Lung (tissue), 12 donors: Measurements from ENCODE around the gene HAS3. TPM values are rescaled to one million over a fixed set of nuclear protein-coding genes. Genes with fewer than 3 reads are reported as not detected.

Experiments used
- ATAC-seq: fragments of 200-7000 bp; cut with Tn5 transposase; one replicate; pipeline ENCODE4 v1.9.1; 2020; ENCODE audit warnings: moderate number of reproducible peaks; ENCODE audit not compliant: insufficient read depth, low FRiP score
- DNase-seq, 3 donors: peaks; one replicate each; pipeline ENCODE4 v3.0.0-alpha.2; 2013 to 2017
- H3K27ac ChIP-seq, 2 donors: one replicate each; pipeline ENCODE4 v1.5.1; 2013; ENCODE audit warnings: mild to moderate bottlenecking in 2 of 2, moderate library complexity in 2 of 2, control low read depth in 1 of 2, inconsistent platforms in 1 of 2, low read depth in 1 of 2, low read length in 1 of 2
- H3K27me3 ChIP-seq, 3 donors: one replicate each; pipeline ENCODE4 v1.5.1; 2013; ENCODE audit warnings: low read length in 2 of 3; ENCODE audit not compliant: control insufficient read depth in 3 of 3, insufficient read depth in 3 of 3
- H3K36me3 ChIP-seq, 4 donors: one replicate each; pipeline ENCODE4 v1.5.1; 2013; ENCODE audit warnings: low read length in 4 of 4, mild to moderate bottlenecking in 1 of 4, moderate library complexity in 1 of 4; ENCODE audit not compliant: control insufficient read depth in 4 of 4, insufficient read depth in 4 of 4
- H3K4me1 ChIP-seq, 5 donors: one replicate each; pipeline ENCODE4 v1.5.1; 2013; ENCODE audit warnings: low read length in 5 of 5, mild to moderate bottlenecking in 2 of 5, moderate library complexity in 1 of 5; ENCODE audit not compliant: control insufficient read depth in 5 of 5, insufficient read depth in 5 of 5
- H3K4me3 ChIP-seq: one replicate; pipeline ENCODE4 v1.5.1; 2013; ENCODE audit warnings: mild to moderate bottlenecking, control low read depth, moderate library complexity
- H3K9ac ChIP-seq, 2 donors: one replicate each; pipeline ENCODE4 v1.5.1; 2013; ENCODE audit warnings: low read length in 2 of 2, control low read depth in 1 of 2; ENCODE audit not compliant: insufficient read depth in 1 of 2
- H3K9me3 ChIP-seq, 4 donors: one replicate each; pipeline ENCODE4 v1.5.1; 2013; ENCODE audit warnings: low read length in 3 of 4, mild to moderate bottlenecking in 1 of 4, moderate library complexity in 1 of 4; ENCODE audit not compliant: control insufficient read depth in 4 of 4, insufficient read depth in 3 of 4
- WGBS, 2 donors: extraction: QIAGEN DNeasy Blood & Tissue Kit; methylation state at CpG; one replicate each; pipeline ENCODE4 v1.1.7; 2013; 5-methylcytosine and 5-hydroxymethylcytosine counted together
- polyA plus RNA-seq, 2 donors: library from polyadenylated mRNA; stranded (reverse); fragments of 200-250 nt; gene quantifications; one replicate each; pipeline ENCODE4 v1.2.1, GENCODE V29; 2013
- total RNA-seq, 2 donors: library from RNA; depleted of rRNA in 1 of 2; stranded (reverse); fragments of >200 nt in 1 of 2; gene quantifications; one replicate each; pipeline ENCODE4 v1.2.1, GENCODE V29; 2014 to 2021
- TF ChIP-seq, protein P1 (sequence below): IDR thresholded peaks from 2 replicates; pipeline ENCODE4 v1.5.1; 2012; ENCODE audit warnings: mild to moderate bottlenecking; ENCODE audit errors: control extremely low read depth, extremely low read depth
- donor health status: control.
- donor health status: control.
- donor health status: Bipolar disorder and iron deficiency.
- donor health status: healthy.
- donor health status: DM: yes; HTN: yes; CAD: no.

Gene HAS3
- total and polyA plus RNA-seq, 4 donors = 5.1 to 37.5 (median 19.0) TPM

DNA sequence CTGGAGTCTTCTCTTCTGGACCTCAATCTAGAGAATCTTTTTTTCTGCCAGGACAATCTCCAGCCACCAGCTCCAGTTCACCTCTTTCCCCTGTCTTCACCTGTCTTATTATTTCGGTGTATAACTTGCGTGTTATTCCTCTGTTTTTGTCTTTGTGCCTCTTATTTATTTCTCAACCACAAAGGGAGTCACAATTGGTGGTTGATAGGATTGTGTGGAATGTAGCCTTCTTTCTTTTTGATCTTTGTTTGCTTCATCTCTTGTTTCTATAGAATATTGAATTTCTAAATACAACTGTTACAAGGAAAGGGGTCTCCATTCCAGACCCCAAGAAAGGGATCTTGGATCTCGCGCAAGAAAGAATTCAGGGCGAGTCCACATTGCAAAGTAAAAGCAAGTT is 35.9 kb upstream of the HAS3 start:
- no peak for ATAC-seq
- TF ChIP-seq, protein P1, sequence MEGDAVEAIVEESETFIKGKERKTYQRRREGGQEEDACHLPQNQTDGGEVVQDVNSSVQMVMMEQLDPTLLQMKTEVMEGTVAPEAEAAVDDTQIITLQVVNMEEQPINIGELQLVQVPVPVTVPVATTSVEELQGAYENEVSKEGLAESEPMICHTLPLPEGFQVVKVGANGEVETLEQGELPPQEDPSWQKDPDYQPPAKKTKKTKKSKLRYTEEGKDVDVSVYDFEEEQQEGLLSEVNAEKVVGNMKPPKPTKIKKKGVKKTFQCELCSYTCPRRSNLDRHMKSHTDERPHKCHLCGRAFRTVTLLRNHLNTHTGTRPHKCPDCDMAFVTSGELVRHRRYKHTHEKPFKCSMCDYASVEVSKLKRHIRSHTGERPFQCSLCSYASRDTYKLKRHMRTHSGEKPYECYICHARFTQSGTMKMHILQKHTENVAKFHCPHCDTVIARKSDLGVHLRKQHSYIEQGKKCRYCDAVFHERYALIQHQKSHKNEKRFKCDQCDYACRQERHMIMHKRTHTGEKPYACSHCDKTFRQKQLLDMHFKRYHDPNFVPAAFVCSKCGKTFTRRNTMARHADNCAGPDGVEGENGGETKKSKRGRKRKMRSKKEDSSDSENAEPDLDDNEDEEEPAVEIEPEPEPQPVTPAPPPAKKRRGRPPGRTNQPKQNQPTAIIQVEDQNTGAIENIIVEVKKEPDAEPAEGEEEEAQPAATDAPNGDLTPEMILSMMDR = no peak
- no peaks in the 10 kb centered on the region for H3K27me3 ChIP-seq
- peaks cover 0 to 28% (median 9%) of the 10 kb centered on the region in 5 donors for H3K4me1 ChIP-seq
- H3K4me3 ChIP-seq = no peak overlapping the region
- H3K9ac ChIP-seq = no peak overlapping the region
- H3K27ac ChIP-seq = no peak overlapping the region
- no peak for DNase-seq
- H3K9me3 ChIP-seq = no peaks in the 10 kb centered on the region
- 96% methylated on average over 5 of the region's 5 CpGs for WGBS, 2 donors
- H3K36me3 ChIP-seq = peaks cover 0 to 1% (median 0%) of the 10 kb centered on the region in 4 donors

DNA sequence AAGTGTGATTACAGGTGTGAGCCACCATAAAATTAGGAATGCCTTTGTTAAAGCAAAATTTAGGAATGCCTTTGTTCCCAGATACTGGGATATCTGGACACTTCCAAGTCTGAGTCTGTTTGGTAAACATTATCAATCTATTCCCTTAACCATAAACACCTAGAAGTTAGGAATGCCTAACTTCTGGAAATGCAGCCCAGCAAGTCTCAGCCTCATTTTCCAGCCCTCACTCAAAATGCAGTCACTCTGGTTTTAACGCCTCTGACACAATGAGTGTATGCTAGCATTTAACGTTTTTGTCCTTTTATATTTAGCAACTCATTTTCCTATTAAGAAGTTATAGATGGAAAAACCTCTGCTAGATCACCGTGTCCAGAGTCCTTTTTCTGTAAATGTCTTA is 34.4 kb upstream of the HAS3 start:
- H3K9me3 ChIP-seq = no peaks in the 10 kb centered on the region
- no peak for ATAC-seq
- WGBS, 2 donors = 70 to 90% methylated on average over 3 of the region's 3 CpGs
- peak in 1 of 3 donors; percentile 24 for DNase-seq
- H3K27me3 ChIP-seq = no peaks in the 10 kb centered on the region
- TF ChIP-seq, protein P1 = no peak
- H3K4me3 ChIP-seq = no peak overlapping the region
- H3K9ac ChIP-seq = no peak overlapping the region
- no peak overlapping the region for H3K27ac ChIP-seq
- no peaks in the 10 kb centered on the region for H3K36me3 ChIP-seq
- peaks cover 0 to 14% (median 7%) of the 10 kb centered on the region in 5 donors for H3K4me1 ChIP-seq

DNA sequence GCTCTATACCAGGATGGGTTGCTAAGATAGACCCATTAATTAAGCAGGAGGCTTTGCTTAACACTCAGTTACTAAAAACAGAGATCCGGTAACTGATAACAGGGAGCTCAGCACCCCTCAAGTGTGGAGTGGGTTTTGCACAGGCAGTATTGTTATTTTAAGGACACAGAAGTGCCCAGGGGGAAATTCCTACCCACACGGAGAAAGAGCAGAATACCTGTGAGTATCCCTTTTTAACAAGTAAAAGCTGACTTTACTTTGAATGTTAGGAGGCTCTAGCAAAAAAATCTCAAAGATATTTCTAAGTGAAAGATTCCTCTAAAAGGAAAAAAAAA is 32.8 kb upstream of the HAS3 start:
- 67 to 79% methylated on average over 2 of the region's 2 CpGs for WGBS, 2 donors
- TF ChIP-seq, protein P1 = no peak
- DNase-seq (no peak), ATAC-seq (no peak)
- H3K4me1 ChIP-seq = peaks cover 0 to 13% (median 7%) of the 10 kb centered on the region in 5 donors
- no peaks in the 10 kb centered on the region for H3K9me3 ChIP-seq
- H3K4me3 ChIP-seq = no peak overlapping the region
- H3K9ac ChIP-seq = peak overlapping the region in 1 of 2 donors; percentile 11
- no peaks in the 10 kb centered on the region for H3K27me3 ChIP-seq
- peak overlapping the region in 1 of 2 donors; percentile 89 for H3K27ac ChIP-seq
- no peaks in the 10 kb centered on the region for H3K36me3 ChIP-seq

DNA sequence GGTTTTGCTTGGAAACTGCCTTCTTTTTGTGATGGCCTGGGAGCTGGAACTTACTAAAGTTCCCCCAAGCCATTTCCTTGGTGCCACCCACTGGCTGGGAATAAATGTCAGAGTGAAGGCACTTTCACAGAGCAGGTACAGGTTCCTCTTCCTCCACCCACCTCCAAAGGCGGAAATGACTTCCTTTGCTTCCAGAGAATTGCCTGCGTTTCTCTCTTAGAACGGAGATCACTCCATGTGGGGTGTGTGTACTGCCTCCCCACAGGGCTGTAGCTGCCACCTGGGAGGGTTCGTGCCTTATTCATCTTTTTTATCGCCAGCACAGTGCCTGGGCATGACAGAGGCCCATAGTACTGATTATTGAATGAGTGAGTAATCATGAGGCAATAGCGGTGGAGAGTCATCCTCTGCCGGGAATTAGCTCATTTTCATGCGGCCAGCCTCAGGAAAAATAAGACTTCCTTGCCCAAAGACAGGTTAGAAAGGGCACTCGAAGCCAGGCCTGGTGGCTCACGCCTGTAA is 32.2 kb upstream of the HAS3 start:
- peak; percentile 42 for ATAC-seq
- no peak for DNase-seq
- Histone ChIP-seq H3K4me1 (peaks cover 0 to 13% (median 9%) of the 10 kb centered on the region in 5 donors), H3K9ac (no peak overlapping the region), H3K36me3 (no peaks in the 10 kb centered on the region), H3K4me3 (no peak overlapping the region), H3K9me3 (no peaks in the 10 kb centered on the region), H3K27me3 (no peaks in the 10 kb centered on the region), H3K27ac (peak overlapping the region in 1 of 2 donors; percentile 70)
- TF ChIP-seq, protein P1 = no peak
- WGBS, 2 donors = 72 to 92% methylated on average over 10 of the region's 10 CpGs
